Renal cortical epithelial cell (primary cell): ENCODE data around the gene CLCN1. TPM values are rescaled to one million over a fixed set of nuclear protein-coding genes. Genes with fewer than 3 reads are reported as not detected.

Experiments used
- DNase-seq: peaks from one replicate; pipeline ENCODE4 v3.0.0-alpha.2; 2011; ENCODE audit warnings: low read depth
- total RNA-seq: library from RNA; depleted of rRNA; stranded (reverse); fragments of >200 nt; gene quantifications from 2 replicates; pipeline ENCODE4 v1.2.3, GENCODE V29; 2014

CLCN1 gene
- total RNA-seq, 1 donor from 2014 or later, result not detected

DNA sequence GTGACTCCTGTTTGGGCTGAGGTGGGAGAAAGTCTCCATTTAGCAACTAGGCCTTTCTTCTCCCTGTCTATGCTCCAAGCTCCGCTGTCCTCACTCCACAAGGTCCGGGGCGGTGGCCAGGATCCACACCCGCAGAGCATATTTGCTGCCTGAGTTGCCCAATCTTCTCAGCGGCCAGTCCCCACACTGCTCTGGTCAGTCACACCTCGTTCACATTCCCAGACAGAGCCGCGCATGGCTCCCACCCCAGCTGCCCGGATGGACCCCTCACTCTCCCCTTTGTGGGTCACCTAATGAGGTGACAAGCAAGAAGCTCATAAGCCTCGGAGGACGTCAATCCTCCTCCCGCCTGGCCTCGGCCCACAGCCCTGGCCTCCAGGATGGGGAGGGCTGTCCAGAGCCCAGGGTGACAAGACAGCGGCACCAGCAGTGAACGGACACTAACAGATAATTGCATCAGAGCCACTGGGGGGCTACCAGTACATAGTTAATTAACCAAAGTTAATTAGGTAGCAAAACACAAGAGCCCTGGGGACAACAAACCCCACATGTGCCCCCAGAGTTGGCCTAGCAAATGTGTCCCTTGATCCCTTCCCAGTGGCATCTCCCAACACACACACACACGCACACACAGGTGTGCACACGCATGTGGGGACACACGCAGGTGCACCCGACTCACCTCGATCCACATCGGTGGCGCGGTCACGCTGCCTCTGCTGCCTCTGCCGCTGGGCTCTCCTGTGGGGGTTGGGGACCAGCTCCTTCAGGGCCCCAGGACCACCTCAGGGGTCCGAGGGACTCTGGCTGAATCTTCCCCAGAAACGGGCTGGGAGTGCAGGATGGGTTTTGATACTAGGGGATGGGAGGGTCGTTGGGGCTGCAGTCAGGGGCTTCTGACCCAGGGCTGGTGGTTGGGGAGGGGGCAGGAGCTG lies 81.0 kb downstream of the CLCN1 start:
- DNase-seq, result no peak

DNA sequence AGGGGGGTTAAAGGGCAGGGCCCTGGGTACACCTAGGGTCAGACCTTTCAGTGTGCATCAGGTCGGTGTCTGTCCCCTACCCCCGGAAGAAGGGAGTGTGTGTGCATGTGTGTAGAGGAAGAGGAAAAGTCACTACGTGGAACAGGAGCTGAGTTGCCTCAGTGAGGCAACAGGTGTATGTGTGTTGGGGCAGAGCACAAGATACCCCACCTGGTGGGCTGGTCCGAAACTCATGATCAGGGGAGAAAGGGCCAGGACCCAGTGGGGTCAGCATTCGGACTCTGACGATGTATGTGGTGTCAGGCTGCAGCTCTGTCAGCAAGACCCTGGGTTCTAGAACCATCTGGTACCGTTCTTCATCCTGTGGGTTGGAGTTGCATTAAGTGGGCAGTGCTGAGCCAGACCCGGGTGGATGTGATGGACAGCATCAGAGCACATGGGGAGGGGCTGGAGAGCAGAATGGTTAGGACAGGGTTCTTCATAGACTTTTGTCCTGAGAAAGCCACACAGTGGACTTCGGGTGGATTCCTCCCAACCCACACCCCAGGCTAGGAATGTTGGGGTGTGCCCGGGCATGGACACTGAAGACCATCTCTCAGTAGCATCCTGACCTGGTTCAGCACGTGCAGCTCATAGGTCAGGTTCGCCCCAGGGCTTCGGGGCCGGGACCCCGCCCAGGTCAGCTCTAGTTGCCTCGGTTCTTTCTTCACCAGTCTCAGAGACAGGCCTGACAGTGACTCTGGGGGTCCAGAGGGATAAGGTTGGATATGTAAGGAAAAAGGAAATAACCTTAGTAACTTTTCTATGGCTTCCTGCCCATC lies 82.0 kb downstream of the CLCN1 start:
- DNase-seq, result no peak

GRCh38 chr7:143398616-143399015 lies 82.7 kb downstream of the CLCN1 start:
- no peak for DNase-seq

DNA sequence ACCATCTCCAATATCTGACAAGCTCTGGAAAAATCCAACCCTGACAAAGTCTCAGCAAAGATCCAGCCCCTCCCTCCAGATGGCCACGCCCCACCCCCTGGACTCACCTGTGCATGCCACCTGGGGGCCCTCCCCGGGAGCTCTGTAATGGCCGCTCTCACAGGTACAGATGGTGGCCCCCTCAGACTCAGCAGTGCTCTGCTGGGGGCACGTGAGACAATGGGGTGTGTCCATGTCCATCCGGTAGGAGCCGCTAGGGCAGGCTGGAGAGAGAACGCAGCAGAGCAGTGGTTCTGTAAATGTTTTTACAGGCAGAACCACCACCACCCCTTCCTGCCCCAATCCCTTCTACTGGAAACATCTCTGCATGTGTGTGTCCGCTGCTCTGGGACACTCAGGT lies 83.2 kb downstream of the CLCN1 start:
- no peak for DNase-seq

DNA sequence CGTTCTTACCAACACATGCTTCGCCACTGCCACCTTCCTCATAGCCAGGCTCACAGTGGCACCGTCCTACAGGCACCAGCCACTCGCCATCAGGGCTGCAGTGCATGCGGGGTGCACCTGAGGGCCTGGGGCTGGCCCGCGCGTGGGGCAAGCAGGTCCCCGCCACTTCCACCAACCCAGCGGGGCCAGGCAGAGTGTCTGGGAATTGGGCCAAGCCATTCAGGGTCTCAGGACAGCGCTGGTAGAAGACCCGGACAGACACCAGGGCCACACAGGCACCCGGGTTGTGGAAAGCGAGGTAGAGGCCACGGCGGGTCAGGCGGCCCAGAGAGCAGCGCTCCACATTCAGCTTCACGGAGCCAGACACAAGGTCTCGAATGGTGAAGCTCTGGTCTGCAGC lies 83.7 kb downstream of the CLCN1 start:
- no peak for DNase-seq

- DNase-seq, result no peak
Observed at GRCh38 chr7:143401265-143401664, 85.4 kb downstream of the CLCN1 start.

Other genes starting within 250 kb of the CLCN1 start
- not detected in 2 replicates for gene PIP, start 184.0 kb upstream of the CLCN1 start, total RNA-seq
- not detected in 2 replicates for gene TAS2R39, start 132.7 kb upstream of the CLCN1 start, total RNA-seq
- gene TAS2R40, start 94.1 kb upstream of the CLCN1 start, total RNA-seq, result not detected in 2 replicates
- 123 and 150 TPM in 2 replicates for gene GSTK1, start 52.7 kb upstream of the CLCN1 start, total RNA-seq
- gene TMEM139, start 31.2 kb upstream of the CLCN1 start, total RNA-seq, result 48.2 and 70.5 TPM in 2 replicates
- gene CASP2, start 27.8 kb upstream of the CLCN1 start, total RNA-seq, result 8.7 and 19.0 TPM in 2 replicates
- 1.0 and 4.2 TPM in 2 replicates for gene FAM131B, start 46.6 kb downstream of the CLCN1 start, total RNA-seq
- 14.4 and 92.3 TPM in 2 replicates for gene ZYX, start 65.2 kb downstream of the CLCN1 start, total RNA-seq
- gene EPHA1, start 92.7 kb downstream of the CLCN1 start, total RNA-seq, result 4.8 and 13.7 TPM in 2 replicates
- gene TAS2R60, start 127.3 kb downstream of the CLCN1 start, total RNA-seq, result not detected in 2 replicates
- not detected in 2 replicates for gene TAS2R41, start 161.8 kb downstream of the CLCN1 start, total RNA-seq